Activated T-cell treated with anti-CD3 and anti-CD28 coated beads, Interleukin-2, amount 50 U/mL, for 1 hour (primary cell): ENCODE data around the gene G3BP2.
"Not testable (repeated sequence)": the region's sequence is repeated elsewhere in the genome, so short reads cannot be mapped to it uniquely, and the experiment has no call there.

Source experiments
- DNase-seq: peaks from one replicate; pipeline ENCODE4 v3.0.0-alpha.2; 2020

Gene G3BP2

DNA sequence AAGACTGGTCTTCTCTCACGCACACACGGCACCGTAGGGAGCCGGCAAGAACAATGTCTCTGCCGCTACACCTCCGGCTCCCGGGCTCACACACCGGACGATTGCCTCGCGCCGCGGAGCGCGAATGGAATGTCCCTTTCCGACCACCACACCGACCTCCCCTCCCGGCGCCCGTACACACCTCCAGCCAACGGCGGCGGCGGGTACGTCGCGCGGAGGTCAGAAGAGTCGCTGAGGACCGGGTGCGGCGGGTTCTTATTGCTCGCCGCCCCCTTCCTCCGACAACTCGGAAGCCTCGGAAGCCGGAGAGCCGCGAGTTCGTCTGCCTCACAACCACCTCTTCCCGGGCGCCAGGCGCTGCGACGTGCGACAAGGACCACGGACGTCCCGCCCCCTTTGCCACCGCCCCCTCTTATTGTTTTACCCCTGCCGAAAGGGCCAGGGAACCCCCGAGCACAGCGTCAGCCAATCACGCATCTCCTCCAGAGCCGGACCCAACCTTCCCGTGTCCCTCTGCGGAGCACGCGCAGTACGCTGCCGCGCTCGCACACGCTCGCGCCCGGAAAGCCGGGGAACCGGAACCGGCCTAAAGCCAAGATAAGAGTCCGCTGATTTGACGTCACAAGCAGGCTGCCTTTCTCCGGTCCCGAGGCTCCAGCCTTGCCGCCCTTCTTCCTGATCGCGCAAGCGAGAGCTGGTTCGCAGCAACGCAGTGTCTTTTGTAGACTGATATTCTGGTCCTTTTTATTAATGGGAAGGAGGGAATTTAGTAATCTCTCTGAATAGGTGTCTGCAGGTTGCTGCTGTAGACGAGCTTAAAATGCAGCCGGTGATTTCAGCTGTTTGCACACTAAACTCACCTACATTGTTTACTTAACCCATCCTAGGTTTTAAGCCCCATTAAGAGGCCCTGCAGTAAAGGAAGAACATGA, at the start of gene G3BP2:
TSS of gene G3BP2 (minus strand) at position 385 of the 932 bp plus-strand sequence. CDS start 11,386 bp downstream, outside the sequence.
- DNase-seq = peak; percentile 96

DNA sequence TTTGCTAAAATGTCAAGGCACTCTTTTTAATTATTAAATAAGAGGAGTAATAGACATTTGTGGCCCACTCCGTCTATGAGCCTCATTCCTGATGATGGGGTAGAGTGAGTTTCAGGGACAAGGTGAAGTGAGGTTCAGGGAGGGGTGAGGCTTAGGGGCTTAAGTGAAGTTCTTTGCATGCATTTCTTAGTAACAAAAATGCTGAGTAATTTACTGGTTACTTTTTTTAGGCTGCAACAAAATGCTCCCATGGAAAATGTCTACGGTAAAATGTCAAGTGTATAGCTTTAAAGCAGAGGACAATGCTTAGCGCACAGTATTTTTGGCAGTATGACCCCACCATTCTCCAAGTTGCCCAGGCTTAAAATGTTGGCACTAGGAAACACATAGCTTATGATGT, 49.2 kb upstream of the G3BP2 start:
- no peak for DNase-seq

DNA sequence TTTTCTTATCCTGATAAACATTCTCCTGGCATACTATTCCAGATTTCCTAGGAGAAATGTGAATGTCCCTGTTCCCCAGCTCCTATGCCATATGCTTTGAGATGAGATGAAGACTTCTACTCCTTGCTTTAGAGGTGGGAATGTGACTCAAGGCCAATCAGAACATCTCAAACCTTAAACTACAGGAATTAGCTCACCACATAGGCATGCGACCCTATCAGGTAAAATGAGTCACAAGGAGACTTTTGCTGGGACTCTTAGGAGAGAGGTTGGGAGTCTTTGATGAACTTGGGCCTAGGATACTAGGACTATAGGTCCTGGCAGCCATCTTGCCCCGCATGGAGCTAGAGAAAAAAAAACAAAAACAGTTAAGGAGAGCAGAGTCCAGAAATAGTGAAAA, 45.3 kb upstream of the G3BP2 start:
- no peak for DNase-seq

DNA sequence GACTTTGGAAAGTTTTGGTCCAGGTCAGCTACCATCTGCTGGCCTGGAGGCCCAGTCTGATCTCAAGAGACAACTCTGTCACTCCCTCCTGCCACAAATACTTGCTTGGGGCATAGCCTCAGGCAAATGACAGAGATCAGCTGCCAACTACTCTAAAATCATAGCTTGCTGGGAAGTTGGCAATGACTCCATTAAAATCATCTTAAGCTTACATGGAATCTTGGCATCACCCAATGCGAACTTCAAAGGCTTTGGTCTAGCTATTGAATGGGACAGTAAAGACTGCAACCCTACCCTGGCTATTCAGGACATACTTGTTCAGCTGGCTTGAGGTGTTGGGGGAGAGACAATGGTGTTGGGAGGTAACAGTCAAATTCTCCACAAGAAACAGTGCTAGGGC, 44.2 kb upstream of the G3BP2 start:
- no peak for DNase-seq

DNA sequence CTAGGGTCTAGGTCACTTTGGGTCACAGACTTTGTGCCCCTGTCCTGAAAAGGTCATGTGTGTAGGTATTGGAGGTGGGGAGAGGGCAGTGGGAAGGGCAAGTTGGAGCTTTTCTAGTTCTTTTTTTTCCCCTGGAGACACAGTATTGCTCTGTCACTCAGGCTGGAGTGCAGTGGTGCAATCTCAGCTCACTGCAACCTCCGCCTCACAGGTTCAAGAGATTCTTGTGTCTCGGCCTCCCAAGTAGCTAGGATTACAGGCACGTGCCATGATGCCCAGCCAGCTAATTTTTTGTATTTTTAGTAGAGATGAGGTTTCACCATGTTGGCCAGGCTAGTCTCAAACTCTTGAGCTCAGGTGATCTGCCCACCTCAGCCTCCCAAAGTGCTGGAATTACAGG, 42.8 kb upstream of the G3BP2 start:
- not testable (repeated sequence) for DNase-seq

DNA sequence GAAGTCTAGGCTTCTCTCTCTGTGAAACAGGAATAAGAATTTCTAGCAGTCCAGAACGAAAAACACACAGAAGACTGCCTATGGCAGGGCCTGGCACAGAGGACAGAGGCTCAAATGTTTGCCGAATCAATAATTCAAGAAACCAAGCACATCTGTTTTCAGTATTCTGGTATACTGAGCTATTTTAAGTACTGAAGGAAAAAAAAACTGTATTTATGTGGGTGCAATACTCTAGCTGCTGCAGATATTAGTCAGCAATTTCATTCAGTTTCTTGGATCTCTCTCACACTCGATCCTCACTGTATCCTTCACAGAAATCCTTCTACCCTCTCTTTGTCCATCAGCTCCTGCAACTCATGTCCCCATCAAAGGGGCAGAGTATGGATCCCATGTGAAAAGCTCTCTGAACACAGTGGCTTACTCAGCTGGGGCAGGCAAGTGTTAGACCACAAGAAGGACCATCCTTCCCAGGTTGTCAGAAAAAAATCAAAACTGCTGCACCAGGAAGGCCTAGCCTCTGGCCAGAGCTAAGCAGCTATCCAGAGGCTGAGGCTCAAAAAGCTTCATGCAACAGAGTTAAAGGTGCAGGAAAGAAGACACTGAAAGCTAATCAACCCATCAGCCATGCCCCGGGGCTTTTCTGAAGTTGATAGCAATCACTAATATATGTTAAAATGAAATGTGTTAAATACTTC, 42.0 kb upstream of the G3BP2 start:
- no peak for DNase-seq

DNA sequence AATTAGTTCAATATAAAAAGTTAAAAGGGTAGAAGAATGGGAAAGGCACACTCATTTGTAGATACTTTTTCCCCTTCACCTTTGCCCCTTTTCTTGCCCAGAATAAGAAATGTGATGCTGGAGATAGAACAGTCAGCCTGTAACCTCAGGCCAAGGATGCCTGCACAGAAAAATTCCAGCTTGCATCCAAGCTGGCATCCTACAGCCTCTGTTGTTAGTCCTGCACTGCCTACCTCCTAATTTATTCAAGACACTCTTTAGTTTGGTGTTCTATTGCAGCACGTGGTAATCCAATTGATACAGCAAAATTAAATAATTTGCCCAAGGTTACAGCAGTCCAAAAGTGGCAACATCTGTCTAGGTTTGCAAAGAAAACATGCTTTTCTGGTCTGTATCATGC, 41.5 kb upstream of the G3BP2 start:
- no peak for DNase-seq

DNA sequence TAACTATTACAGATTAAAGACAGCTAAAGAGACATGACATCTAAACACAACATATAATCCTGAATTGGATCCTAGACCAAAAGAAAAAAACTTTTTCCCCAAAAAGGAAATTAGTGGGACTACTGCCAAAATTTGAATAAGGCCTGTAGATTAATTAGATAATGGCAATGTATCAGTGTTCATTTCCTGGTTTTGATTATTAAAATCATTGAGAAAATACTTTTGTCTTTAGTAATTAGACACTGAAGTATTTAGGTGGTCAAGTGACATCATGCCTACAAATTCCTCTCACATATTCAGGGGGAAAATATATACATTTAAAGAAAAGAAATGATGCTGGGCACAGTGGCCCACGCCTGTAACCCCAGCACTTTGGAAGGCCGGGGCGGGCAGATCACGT, 40.8 kb upstream of the G3BP2 start:
- DNase-seq = no peak

DNA sequence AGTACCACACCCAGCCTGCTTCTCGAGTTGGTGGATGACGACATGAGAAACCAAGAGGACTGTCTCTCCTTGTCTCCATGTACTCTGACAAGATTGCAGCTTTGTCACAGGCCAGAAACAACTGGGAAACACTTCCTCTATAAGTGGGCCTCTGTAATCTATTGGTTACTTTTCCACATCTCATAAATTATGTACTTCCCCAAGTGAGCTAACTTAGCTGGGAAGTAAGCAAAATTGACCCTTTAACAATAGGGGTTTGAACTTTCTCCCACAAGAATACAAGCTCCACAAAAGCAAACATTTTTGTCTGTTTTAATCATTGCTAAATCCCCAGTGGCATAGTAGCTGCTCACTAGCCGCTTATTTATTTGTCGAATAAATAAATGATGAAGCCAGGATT, 37.0 kb upstream of the G3BP2 start:
- DNase-seq = no peak

DNA sequence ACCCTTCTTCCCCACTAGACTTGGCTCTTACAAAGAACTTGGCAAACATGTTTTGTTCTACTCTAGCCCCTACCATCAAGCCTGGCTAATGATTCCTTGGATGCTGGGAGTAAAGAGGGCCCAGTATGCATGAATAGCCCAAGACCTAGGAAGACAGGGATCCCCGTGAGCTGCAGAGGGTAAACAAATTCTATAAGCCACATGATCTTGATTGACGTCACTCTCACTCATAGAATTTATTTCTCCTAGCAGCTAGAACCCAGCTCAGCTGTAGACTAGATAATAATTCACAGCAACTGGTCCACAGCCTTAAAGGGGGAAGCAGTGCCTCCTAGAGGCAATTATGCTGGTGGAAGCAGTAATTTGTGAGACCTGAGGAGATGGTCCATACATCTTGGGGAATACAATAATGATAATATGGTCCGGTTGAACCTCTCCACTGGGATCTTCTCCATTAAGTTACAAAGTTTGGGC, 35.0 kb upstream of the G3BP2 start:
- peak; percentile 32 for DNase-seq

DNA sequence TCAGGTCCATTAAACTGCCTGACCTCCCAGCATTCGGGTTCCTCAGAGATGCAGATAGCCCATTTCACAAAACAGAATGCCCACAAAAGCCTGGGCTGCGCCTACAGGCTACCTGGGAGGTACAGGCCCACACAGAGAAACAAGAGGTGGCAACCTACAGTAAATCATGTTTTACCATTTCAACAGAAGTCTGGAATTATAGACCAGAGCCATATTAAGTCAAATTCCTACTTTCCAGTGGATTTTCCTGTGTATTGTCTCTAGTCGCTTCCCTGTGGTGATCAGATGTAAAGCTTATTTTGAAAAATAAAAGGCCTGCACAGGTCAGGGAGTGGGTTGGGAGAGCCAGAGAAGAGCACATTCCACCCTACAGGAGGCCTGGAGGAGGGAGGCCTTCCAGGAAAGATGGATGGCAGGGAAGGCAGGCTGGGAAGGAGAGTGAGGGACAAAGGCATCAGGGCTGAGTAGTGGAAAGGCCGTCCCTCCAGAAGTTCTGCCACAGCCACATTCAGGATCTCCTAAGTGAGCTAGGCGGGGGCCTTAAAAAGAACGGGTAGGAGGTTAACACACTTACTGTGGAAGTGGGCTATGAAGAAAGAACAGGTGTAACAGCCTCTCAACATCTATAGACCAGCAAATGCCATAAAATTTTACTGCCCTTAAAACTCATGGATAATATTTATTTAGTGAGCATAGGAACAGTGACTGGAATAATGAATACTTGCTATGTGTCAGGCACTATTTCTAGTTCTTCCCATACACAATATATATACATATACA, 32.2 kb upstream of the G3BP2 start:
- DNase-seq = no peak

DNA sequence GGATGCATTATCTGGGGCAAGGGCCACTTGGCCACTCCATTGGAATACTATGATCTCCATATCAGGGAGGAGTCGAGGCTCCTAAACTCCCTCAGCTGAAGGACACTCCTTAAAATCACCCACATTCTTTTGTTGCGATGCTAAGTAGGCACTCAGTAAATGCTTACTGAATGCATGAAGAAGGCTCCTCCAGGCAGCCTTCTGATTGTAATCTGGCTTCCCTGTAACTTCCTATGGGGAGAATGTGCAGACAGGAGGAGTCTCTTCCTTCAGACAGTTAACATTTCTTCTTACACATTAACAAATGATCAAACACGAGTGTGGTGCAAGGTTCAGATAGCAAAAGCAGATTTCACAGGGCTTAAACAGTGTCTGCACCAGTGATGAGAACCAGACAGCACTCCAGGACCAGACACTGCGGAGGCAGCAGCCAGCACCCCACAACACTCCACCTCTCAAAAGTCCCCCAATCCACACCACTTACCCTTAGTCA, 29.8 kb upstream of the G3BP2 start:
- no peak for DNase-seq

DNA sequence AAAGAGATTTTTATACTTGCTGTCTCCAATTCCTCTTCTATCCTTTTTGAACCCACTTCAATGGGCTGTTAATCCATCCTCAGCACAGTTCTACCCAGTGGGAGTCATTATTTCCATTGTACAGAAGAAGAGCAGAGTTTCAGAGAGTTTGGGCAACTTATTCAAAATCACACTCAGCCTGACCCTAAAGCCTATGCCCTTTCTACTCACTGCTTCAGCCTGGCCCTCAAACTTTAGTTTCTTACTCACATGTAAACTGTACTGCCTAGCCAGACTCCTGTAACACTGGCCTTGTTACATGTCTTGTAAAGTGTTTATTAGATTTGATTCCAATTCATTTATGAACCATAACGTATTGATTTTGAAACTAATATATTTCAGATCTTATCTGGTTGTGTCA, 26.1 kb upstream of the G3BP2 start:
- no peak for DNase-seq

DNA sequence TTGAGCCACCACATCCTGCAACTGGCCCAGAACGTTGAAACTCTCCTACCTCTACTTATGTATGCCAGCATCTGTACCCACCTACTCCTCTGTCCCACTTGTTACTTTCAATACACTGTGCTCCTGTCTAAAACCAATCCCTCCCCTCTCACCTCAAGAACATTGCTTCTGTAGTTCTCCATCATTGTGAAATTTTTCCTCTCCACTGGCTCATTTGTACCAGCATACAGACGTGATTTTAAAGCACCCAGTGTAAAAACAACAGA, 25.7 kb upstream of the G3BP2 start:
- DNase-seq = no peak

DNA sequence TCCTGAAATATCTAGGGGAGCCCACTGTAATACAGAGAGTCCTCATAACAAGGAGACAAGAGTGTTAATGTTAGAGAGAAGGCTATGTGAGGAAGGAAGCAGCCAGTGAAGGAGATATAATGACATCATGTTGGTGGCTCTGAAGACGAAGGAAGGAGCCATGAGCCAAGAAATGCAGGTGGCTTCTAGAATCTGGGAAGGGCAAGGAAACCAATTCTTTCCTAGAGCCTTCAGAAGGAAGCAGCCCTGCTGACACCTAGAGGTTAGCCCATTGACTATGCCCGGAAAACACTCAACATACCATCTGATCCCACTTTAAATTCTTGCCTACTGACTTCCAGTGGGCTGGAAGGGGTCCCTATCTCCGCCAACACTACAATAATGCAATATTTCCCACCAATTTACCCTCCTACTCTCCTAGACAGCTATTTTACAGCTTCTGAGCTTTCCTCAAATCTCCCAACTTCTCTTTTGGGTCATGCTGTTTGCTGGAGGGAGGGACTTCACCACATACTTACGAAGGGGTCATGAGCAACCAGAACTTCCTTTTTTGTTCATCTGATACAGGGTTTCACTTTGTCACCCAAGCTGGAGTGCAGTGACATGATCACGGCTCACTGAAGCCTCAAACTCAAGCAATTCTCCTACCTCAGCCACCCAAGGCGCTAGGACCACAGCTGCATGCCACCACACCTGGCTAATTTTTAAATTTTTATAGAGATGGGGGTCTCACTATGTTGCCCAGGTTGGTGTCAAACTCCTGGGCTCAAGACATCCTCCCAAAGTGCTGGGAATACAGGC, 25.2 kb upstream of the G3BP2 start:
- no peak for DNase-seq

DNA sequence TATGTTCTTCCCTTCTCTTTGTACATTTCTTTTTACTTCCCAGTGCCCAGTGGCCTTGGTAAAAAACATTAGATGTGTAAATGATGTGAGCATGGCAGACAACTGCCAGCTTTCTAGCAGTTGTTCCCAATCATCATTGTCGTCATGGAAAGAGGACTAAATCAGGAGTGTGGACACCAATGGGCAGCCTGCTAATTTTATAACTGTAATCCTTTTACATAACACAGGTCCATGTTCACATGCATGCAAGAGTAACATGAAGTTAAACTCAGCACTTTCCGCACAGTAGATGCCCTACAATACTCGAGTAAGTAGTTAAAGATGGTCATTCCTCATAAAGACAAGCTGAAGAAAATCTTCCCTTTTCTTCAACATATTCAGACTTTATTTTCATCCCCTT, 23.4 kb upstream of the G3BP2 start:
- DNase-seq = no peak

DNA sequence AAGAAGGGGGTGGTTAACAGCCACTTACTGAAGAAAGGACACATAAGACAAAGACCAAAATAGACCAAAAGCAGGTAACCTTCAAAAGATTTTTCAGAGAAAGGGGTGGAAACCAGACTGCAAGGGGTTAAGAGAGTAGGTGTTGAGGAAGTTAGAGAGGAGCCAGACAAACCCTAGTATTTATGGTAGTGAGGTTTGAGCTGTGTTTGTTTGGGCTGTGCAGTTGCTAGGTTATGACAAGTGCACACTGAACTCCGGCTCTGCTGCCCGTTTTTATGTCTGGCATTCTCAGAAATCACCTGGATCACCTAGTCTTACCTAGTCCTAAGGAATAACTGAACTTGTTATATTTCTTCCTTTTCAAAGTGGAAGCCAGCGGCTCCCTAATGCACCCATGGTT, 22.9 kb upstream of the G3BP2 start:
- DNase-seq = no peak

DNA sequence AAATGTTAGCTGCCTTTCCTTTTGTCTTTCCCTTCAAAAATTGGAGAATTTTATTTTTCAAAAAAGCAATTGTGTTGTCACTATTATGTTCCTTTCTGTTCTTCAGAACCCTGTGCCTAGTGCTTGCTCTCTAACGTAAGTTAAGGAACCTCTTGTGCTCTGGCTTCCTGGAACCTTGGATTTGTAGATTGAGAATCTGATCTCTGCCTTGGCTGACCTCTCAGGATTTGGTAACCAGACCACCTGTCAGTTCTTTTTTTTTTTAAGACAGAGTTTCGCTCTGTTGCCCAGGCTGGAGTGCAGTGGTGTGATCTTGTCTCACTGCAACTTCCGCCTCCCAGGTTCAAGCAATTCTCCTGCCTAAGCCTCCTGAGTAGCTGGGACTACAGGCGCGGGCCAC, 18.9 kb upstream of the G3BP2 start:
- DNase-seq = not testable (repeated sequence)

DNA sequence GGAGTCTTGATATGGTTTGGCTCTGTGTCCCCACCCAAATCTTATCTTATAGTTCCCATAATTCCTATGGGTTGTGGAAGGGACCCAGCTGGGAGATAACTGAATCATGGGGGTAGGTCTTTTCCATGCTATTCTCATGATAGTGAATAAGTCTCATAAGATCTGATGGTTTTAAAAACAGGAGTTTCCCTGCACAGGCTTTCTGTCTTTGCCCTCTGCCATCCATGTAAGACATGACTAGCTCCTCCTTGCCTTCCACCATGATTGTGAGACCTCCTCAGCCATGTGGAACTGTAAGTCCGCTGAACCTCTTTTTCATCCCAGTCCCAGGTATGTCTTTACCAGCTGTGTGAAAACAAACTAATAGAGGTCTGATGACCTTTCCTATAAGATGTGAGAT, 13.9 kb upstream of the G3BP2 start:
- not testable (repeated sequence) for DNase-seq

DNA sequence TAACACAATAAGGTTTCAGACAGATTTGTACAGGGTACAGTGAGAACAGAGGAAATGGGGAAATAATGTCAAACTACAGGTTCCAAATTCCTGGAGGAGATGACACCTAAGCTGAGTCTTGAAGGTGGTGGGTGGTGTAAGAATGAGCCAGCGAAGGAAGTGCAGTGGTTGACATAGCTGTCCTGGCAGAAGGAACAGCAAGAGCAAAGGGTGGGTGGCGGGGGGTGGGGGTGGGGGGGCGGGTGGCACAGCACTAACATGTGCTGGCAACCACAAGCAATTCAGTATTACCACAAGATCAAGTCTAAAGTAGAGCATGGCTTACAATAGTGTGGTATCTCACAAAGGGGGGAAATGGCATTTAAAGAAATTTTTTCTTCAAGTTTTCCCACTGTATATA, 13.1 kb upstream of the G3BP2 start:
- no peak for DNase-seq

DNA sequence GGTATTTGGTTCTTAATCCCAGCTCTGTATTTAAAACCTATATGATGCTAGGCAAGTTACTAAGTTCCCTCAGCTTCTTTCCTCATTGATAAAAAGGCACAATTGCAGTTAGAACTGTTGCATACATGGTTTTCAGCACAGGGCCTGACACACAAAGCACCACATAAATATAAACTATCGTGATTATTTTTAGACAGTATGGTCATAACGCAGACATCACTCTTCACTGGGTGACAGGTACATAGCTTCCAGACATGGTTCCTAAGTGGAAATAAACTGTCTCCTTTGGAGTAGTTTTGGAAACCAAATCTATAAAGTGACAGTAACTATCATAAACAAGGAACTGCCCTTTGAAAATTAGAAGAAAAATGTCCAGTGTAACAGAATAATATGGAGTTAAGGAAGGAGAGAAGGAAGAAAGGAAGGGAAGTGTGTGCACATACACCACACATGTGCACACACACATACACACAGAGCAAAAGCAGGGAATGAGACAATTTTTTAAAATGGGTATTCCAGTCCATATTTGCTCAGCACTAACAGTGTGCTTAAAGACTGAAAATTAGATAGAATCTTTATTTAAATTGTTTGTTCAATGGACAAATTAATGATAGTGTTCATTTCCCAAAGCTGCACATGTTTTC, 12.5 kb upstream of the G3BP2 start:
- no peak for DNase-seq
